ENCODE measurements around the gene PRR29.

- TF ChIP-seq CTCF (conservative IDR thresholded peaks at IDR 0.05; ENCODE audit: low read length), result no peak
- no peak for TF ChIP-seq EZH2phosphoT487 (IDR thresholded peaks at IDR 0.05; ENCODE audit: borderline replicate concordance, low read depth, low read length)
These were observed 849 bp downstream of the PRR29 start for GRCh38 chr17:63998721-63999679.
